Caki2 (cell line): ENCODE measurements around the gene RUNX3. TPM values are rescaled to one million over a fixed set of nuclear protein-coding genes. Genes with fewer than 3 reads are reported as not detected.
"Not testable (repeated sequence)": the region's sequence is repeated elsewhere in the genome, so short reads cannot be mapped to it uniquely, and the experiment has no call there.

Experiments
- DNase-seq: peaks from one replicate; pipeline ENCODE4 v3.0.0-alpha.2; 2015; ENCODE audit warnings: low read depth
- in situ Hi-C: cut with HindIII; loops from 2 replicates; pipeline ENCODE4 v1.10.0; 2016; ENCODE audit warnings: low sequenced_read_pairs, low pct_unique_long_range_greater_than_20kb, mixed read lengths
- total RNA-seq: library from RNA; depleted of rRNA; stranded (reverse); fragments of >200 nt; shearing (Covaris generic); gene quantifications from 2 replicates; pipeline ENCODE4 v1.2.3, GENCODE V29; 2014; ENCODE audit warnings: low replicate concordance

The RUNX3 gene
- total RNA-seq, 1 experiment from 2014 or later: not detected

DNA sequence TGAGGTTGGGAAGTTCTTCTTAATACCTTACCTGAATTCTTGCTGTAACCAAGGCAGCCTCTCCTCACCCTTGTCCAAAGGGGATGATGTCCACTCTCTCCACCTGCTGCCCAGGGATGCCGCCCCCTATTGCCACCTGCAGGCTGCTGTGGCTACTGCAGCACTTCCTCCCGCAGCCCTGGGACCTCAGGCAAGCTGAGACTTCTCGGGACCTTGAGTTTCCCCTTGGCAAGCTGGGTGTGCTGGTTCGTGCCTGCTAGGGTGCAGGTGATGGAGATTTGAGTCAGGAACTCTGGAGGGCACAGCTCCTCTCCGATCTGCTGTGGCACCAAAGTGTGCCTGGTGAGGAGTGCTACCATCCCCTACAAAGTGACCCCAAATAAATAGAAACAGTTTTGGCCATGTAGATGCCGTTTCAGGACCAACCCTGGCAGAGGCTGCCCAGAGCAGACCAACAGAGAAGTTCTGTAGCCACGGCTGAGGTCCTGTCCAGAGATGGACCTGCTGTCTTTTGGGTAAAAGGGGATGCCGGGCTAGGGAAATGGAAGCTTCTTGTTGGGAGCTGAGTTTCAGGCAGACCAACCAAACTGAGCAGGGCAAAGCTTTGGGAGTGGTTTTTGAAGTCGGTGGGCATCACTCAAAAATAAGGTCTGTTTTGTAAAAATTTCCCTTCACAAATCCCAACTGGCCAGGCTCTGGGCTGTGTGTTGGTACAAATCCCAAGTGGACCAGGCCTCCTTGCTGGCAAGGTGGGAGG, 31.7 kb downstream of the RUNX3 start:
- peak; percentile 12 for DNase-seq
- in situ Hi-C loops: no loop called here

DNA sequence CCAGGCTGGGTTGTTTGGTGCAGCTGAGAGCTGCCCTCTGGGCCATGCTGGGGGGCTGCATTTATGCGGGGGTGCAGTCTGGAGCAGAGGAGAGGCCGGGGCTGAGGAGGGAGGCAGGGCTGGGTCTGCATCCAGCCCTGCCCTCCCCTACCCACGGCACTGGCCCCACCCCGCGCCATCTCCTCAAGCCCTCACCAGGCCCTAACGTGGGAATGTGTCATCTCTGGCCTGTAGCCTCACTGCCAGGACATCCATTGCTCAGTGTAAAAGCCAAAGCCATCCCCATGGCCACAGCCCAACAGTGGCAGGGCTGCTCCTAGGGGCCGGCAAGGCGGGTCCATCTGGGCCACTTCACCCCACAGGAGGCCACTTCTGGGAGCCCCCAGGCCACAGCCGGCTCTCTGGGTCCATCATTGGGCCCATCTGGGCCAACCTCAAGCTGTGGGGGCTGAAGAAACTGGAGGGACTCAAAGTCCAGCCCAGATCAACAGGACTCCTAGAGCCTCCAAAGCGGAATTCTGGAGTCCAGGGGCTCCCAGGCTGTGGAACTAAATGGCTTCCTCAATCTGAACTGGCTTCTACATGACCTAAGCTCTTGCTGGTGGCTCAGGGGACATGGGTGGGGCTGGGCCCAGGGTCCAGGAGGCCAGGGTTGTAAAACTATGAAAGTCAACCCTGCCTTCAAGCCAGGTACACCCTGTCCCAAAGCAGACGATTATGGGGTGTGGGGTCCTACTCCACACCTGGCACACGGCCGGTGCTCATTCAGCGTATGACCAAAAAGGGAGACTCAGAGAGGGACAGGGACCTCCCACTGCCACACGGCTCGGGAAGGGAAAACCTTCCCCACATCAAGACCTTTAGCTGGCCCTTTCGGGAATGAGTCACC, 32.6 kb downstream of the RUNX3 start:
- in situ Hi-C loops: no loop called here
- DNase-seq: no peak

DNA sequence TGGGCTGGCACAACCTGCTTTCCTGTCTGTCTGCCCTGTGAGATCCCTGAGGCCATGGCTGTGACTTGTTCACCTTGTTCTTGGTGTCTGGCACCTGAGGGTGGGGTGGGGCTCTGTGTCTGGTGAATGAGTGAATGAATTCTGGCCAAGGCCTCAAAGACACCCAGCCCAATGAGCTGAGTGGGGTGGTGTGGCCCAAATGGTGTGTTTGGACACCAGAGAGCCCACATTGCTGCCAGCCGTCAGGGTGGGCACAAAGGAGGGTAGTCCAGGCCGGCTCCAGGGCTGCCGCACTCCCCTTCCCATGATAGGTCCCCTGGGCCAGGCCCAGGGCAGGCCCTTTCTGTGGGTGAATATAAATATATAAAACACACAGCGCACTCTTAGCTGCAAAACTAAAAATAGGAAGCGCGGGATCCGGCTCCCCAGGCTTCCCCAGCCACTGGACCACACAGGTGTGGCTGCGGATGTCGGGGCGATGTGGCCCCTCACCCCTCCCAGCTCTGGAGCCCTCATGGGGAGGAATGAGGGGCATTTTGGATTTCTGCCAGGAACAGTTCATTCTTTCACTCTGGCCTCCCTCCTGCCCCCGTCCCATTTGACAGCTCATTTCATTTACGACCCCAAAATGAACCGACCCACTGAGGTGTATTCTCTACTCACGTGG, 33.3 kb downstream of the RUNX3 start:
- in situ Hi-C loops: no loop called here
- DNase-seq: no peak

DNA sequence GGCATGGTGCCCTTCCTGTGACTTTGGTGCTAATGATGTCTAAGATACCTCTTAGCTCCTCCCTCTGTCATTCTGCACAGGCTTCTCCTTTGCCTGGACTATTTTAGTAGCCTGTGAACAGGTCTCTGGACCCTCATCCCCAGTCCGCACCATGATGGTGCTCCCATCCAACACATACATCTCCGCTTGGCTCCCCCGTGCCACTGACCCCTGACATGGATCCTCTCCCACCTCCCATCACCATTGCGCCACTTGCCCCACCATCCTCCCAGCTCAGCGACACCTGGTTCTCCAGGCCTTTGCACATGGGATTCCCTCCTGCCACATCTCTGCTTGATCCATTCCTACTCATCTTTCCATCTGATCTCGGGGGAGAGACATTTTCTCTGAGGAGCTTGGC, 33.9 kb downstream of the RUNX3 start:
- in situ Hi-C loops: no loop called here
- no peak for DNase-seq

DNA sequence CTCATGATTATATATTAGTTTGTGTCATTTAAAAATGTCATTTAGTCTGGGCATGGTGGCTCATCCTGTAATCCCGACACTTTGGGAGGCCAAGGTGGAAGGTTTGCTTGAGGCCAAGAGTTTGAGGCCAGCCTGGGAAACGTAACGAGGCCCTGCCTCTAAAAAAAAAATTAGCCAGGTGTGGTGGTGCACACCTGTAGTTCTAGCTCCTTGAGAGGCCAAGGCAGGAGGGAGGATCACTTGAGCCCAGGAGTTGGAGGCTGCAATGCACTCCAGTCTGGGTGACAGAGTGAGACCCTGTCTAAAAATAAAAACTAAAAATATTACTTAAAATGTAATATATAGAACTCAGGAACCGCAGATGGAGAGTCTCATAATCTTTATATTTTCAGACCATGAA, 34.6 kb downstream of the RUNX3 start:
- no peak for DNase-seq
- in situ Hi-C loops: no loop called here

DNA sequence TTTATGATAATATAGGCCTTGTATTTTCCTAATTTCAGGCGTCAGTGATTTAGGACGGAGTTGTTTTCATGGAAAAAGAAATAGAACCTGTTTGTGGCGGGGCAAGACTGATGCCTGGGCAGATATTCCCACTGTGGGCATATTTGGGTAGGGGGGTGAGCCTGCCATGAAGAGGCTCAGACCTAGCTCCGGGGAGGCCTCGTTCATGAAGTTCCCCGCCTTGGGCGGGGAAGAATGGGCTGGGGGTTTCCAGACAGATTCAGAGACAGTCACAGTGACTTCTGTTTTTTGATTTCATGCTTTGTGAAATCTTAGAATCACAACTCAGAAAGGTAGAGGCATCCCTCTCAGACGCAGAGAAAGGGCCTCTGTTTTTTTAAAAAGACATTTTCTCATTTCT, 36.1 kb downstream of the RUNX3 start:
- DNase-seq: no peak
- in situ Hi-C loops: no loop called here

DNA sequence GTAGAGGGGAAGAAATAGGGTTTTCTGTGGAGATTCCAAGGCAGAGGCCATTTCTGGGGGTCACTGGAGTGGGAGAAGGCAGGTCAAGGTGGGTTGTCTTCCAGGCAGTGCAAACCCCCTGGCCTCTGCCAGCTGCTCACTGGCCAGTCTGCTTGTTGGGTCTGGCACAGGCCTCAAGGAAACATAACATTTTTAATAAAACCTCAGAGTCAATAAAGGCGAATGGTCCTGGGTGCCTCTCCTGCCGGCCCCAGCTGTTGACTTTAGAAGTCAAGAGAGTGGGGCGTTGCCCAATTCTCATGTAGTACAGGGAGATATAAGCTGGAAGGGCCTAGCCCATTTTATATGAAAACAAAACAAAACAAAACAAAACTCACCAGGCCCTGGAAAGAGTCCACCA, 36.6 kb downstream of the RUNX3 start:
- DNase-seq: no peak
- in situ Hi-C loops: no loop called here

DNA sequence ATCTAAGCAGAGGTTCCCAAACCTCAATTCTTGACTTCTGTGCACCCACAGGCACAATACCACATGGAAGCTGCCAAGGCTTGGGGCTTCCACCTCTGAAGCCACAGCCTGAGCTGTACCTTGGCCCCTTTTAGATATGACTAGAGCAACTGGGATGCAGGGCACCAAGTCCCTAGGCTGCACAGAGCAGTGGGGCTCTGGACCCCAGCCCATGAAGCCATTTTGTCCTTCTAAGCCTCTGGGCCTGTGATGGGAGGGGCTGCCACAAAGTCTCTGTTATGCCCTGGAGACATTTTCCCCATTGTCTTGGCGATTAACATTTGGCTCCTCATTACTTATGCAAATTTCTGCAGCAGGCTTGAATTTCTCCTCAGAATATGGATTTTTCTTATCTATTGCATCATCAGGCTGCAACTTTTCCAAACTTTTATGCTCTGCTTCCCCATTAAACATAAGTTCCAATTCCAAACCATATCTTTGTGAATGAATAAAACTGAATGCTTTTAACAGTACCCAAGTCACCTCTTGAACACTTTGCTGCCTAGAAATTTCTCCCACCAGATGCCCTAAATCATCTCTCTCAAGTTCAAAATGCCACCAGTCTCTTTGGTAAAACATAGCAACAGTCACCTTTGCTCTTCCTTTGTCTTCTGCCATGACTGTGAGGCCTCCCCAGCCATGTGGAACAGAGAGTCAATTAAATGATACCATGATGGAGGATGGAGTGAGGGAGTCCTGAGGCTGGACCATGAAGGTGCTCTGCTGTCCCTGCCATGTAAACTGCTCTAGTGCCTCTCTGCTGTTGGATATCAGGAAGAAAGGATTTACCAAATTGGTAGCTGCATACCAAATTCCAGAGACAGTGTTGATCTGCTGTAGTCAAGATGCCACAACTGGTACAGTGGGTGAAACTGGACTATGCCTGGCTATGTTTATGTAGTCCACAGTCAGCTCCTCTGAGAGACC, 37.6 kb downstream of the RUNX3 start:
- in situ Hi-C loops: no loop called here
- no peak for DNase-seq

DNA sequence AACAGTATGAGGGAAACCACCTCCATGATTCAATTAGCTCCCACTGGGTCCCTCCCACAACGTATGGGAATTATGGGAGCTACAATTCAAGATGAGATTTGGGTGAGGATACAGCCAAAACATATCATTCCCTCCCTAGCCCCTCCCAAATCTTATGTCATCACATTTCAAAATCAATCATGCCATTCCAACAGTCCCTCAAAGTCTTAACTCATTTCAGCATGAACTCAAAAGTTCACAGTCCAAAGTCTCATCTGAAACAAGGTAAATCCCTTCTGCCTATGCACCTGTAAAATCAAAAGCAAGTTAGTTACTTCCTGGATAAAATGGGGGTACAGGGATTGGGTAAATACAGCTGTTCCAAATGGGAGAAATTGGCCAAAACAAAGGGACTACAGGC, 38.7 kb downstream of the RUNX3 start:
- in situ Hi-C loops, DNase-seq: not testable (repeated sequence)

DNA sequence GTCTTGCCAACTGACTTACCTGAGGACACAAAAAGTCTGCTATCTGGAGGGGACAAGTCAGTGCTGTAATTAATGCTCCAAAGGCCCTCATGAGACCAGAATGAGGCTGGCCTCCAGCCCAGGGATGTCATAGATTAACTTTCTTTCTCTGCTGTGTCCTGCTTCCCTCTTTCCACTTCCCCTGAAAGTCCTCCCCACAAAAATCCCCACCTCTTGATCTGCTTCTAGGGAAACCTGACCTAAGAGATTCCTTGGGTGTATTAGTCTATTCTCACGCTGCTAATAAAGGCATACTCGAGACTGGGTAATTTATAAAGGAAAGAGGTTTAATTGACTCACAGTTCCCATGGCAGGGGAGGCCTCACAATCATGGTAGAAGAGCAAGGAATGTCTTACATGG, 39.2 kb downstream of the RUNX3 start:
- in situ Hi-C loops: no loop called here
- DNase-seq: no peak

DNA sequence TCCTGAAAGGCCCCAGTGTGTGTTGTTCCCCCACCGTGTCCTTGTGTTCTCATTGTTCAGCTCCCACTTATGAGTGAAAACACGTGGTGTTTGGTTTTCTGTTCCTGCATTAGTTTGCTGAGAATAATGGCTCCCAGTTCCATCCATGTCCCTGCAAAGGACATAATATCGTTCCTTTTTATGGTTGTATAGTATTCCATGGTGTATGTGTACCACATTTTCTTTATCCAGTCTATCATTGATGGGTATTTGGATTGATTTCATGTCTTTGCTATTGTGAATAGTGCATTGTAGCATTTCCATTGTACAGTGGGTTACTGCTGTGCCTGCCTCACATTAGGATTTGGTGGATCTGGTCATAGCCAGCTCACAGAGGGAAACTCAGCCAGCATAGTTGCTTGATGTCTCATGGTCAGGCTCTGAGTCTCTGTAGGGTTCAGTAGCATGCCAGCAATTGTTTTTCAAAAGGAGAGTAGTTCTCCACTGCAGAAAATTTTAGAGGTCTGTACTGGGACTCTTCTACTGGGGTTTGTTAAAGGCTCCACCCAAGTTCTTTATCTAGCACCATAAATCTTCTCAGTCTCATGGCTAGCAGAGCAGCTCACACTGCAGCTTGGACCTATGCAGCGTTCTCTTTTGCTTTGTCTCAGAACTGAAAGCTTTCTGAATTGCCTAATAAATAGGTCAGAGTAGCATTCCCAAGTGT, 41.0 kb downstream of the RUNX3 start:
- in situ Hi-C loops: no loop called here
- DNase-seq: no peak

DNA sequence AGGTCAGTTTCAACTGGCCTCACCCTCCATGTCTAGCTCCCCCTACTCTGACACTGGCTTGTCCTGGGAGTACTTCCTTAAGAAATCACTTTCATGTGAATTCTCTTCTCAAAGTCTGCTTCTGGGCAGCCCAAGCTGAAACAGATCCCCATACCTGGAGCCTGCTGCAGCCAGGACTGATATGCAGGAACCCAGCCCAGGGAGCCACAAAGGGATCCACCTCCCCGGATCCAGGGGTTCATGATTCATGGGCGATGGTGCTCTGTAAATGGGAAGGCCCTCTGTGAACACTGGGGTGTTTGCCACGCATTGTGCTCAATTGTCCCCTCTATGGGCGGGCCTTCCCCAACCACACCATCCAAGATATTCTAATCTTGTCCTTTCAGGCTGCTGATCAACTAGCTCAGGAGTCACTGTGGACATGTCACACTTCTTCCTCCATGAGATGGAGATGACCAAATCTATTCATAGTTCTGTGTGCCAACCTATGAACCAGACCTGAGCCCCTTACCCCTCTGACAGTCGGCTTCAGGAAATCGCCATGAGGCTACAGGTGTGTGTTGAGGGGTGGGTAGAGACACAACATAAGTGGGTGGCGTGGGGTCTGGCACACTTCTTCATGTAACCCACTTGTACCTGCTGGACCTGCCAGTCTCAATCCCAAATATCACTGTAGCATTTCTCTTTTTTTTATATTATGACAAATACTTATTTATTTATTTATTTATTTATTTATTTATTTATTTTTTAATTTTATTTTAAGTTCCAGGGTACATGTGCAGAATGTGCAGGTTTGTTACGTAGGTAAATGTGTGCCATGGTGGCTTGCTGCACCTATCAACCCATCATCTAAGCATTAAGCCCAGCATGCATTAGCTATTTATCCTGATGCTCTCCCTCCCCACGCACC, 41.8 kb downstream of the RUNX3 start:
- in situ Hi-C loops: no loop called here
- no peak for DNase-seq

DNA sequence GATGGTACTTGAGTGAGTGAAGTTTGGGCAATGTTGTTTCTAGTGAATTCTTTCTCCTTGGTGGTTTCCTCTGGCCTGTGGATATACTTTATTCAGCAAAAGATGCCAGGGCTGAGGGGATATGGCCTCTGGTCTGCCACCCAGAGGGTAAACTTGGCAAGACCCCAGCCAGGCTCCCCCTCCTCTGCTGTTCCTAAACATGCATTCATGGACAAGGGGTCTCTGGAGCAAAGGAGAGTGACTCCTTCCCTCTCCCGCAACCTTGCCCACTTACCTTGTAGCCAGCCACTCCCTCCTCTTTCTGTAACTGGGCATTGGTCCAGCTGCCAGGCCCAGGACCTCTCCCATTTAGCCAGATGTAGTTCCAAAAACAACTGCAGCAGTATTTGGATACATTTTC, 43.8 kb downstream of the RUNX3 start:
- DNase-seq: no peak
- in situ Hi-C loops: no loop called here

DNA sequence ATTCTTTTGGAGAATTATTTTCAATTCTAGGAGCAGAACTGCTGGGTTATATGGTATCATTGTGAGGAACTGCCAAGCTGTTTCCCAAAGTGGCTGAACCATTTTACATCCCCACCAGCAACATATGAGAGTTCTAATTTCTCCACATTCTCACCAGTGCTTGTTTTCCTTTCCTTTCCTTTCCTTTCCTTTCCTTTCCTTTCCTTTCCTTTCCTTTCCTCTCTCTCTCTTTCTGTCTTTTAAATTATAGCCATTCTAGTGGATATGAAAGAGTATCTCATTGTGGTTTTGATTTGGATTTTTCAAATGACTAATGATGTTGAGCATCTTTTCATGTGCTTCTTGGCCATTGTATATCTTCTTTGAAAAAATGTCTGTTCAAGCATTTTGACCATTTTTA, 45.3 kb downstream of the RUNX3 start:
- in situ Hi-C loops: no loop called here
- DNase-seq: no peak

DNA sequence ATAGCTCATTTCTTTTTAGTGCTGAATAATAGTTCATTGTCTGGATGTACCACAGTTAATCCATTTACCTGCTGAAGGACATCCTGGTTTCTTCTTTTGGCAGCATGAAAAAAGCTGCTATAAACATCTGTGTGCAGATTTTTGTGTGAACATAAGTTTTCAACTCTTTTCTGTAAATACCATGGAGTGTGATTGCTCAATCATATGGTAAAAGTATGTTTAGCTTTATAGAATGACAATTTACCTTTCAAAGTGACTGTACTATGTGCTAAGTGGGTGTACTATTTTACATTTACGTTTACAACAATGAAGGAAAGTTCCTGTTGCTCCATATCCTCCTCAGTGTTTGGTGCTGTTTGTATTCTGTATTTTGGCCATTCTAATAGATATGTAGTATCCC, 49.0 kb downstream of the RUNX3 start:
- DNase-seq: no peak
- in situ Hi-C loops: no loop called here
